ENCODE measurements around the gene OR1N2.
"Not testable (repeated sequence)": the region's sequence is repeated elsewhere in the genome, so short reads cannot be mapped to it uniquely, and the experiment has no call there.

The OR1N2 gene

GRCh38 chr9:122579874-122580273, 27.0 kb downstream of the OR1N2 start:
- no peaks in the 10 kb centered on the region for H3K4me1 ChIP-seq (ENCODE audit: low read length)
- H3K27ac ChIP-seq (ENCODE audit: low read length): no peak overlapping the region
- H3K9me3 ChIP-seq (replicated peaks; ENCODE audit: insufficient read depth, low read length): no peaks in the 10 kb centered on the region
- no peaks in the 10 kb centered on the region for H3K9me2 ChIP-seq (replicated peaks; ENCODE audit: insufficient read depth, low read length)
- no peak for DNase-seq
- H3K79me2 ChIP-seq (ENCODE audit: low read length): no peaks in the 10 kb centered on the region
- no peak overlapping the region for H3K4me2 ChIP-seq (ENCODE audit: low read depth, low read length)
- TF ChIP-seq EZH2phosphoT487 (IDR thresholded peaks at IDR 0.05; ENCODE audit: low read length) (no peak), EZH2 (optimal IDR thresholded peaks at IDR 0.05; ENCODE audit: low read depth, low read length) (no peak), CTCF (IDR thresholded peaks at IDR 0.05; ENCODE audit: low read length) (no peak)
- H3K27me3 ChIP-seq (replicated peaks; ENCODE audit: insufficient read depth, low read length): no peaks in the 10 kb centered on the region
- no peak overlapping the region for H3K4me3 ChIP-seq (ENCODE audit: low read length)
- no peaks in the 10 kb centered on the region for H3F3A ChIP-seq (ENCODE audit: insufficient read depth, low read length)
- no peaks in the 10 kb centered on the region for H3K36me3 ChIP-seq (replicated peaks; ENCODE audit: insufficient read depth, low read length)
- no peaks in the 10 kb centered on the region for H4K20me1 ChIP-seq (ENCODE audit: insufficient read depth, low read length)
- no peak overlapping the region for H2AFZ ChIP-seq (ENCODE audit: low read length)
- H3K9ac ChIP-seq (ENCODE audit: low read length): no peak overlapping the region

GRCh38 chr9:122580360-122580759, 27.4 kb downstream of the OR1N2 start:
- Histone ChIP-seq H3K4me1 (ENCODE audit: low read length) (no peaks in the 10 kb centered on the region), H3K9me2 (replicated peaks; ENCODE audit: insufficient read depth, low read length) (no peaks in the 10 kb centered on the region), H3F3A (ENCODE audit: insufficient read depth, low read length) (no peaks in the 10 kb centered on the region), H3K4me3 (ENCODE audit: low read length) (no peak overlapping the region), H3K27ac (ENCODE audit: low read length) (no peak overlapping the region), H3K9ac (ENCODE audit: low read length) (no peak overlapping the region), H4K20me1 (ENCODE audit: insufficient read depth, low read length) (no peaks in the 10 kb centered on the region), H3K27me3 (replicated peaks; ENCODE audit: insufficient read depth, low read length) (no peaks in the 10 kb centered on the region), H3K79me2 (ENCODE audit: low read length) (no peaks in the 10 kb centered on the region), H3K36me3 (replicated peaks; ENCODE audit: insufficient read depth, low read length) (no peaks in the 10 kb centered on the region), H3K4me2 (ENCODE audit: low read depth, low read length) (no peak overlapping the region), H3K9me3 (replicated peaks; ENCODE audit: insufficient read depth, low read length) (no peaks in the 10 kb centered on the region), H2AFZ (ENCODE audit: low read length) (no peak overlapping the region)
- DNase-seq: no peak
- no peak for TF ChIP-seq EZH2phosphoT487 (IDR thresholded peaks at IDR 0.05; ENCODE audit: low read length)
- no peak for TF ChIP-seq CTCF (IDR thresholded peaks at IDR 0.05; ENCODE audit: low read length)
- TF ChIP-seq EZH2 (optimal IDR thresholded peaks at IDR 0.05; ENCODE audit: low read depth, low read length): no peak

- not testable (repeated sequence) for H3K27ac ChIP-seq (ENCODE audit: low read length); H3K9me3 ChIP-seq (replicated peaks; ENCODE audit: insufficient read depth, low read length)
Observed at GRCh38 chr9:122583284-122583683, 30.4 kb downstream of the OR1N2 start, which contains the start of gene OR1L8. Gene OR1L8 (minus strand): TSS chr9:122583384. CDS start chr9:122568477, 14,907 bp downstream.

More at GRCh38 chr9:122583284-122583683, 30.4 kb downstream of the OR1N2 start, which contains the start of gene OR1L8:
- H4K20me1 ChIP-seq (ENCODE audit: insufficient read depth, low read length); H3K36me3 ChIP-seq (replicated peaks; ENCODE audit: insufficient read depth, low read length); DNase-seq; H3K9me2 ChIP-seq (replicated peaks; ENCODE audit: insufficient read depth, low read length); H3K4me2 ChIP-seq (ENCODE audit: low read depth, low read length); H3K79me2 ChIP-seq (ENCODE audit: low read length); H3K9ac ChIP-seq (ENCODE audit: low read length); H2AFZ ChIP-seq (ENCODE audit: low read length); H3F3A ChIP-seq (ENCODE audit: insufficient read depth, low read length); H3K27me3 ChIP-seq (replicated peaks; ENCODE audit: insufficient read depth, low read length); H3K4me3 ChIP-seq (ENCODE audit: low read length); H3K4me1 ChIP-seq (ENCODE audit: low read length): not testable (repeated sequence)

Data from MM.1S (cell line).